Liver (tissue), 9 donors: ENCODE measurements around the gene UBALD2. TPM values are rescaled to one million over a fixed set of nuclear protein-coding genes. Genes with fewer than 3 reads are reported as not detected.

Experiments used
- DNase-seq: peaks from one replicate; pipeline ENCODE4 v3.0.0-alpha.2; 2017; ENCODE audit warnings: low spot score
- H3K27ac ChIP-seq, 2 donors: one replicate each; pipeline ENCODE4 v1.7.0; 2013; ENCODE audit warnings: inconsistent platforms in 2 of 2, low read length in 2 of 2, control low read depth in 1 of 2, low read depth in 1 of 2, mild to moderate bottlenecking in 1 of 2
- H3K27me3 ChIP-seq, 4 donors: one replicate each; pipeline versions ENCODE4 v1.6.1 to v1.7.0; 2013; ENCODE audit warnings: low read length in 3 of 4, inconsistent platforms in 1 of 4, mild to moderate bottlenecking in 1 of 4, moderate library complexity in 1 of 4; ENCODE audit not compliant: control insufficient read depth in 4 of 4, insufficient read depth in 4 of 4
- H3K36me3 ChIP-seq, 4 donors: one replicate each; pipeline versions ENCODE4 v1.6.1 to v1.7.0; 2013; ENCODE audit warnings: low read length in 3 of 4, mild to moderate bottlenecking in 3 of 4, low read depth in 1 of 4, moderate library complexity in 1 of 4; ENCODE audit not compliant: control insufficient read depth in 4 of 4, insufficient read depth in 3 of 4
- H3K4me1 ChIP-seq, 4 donors: one replicate each; pipeline versions ENCODE4 v1.6.1 to v1.7.0; 2013; ENCODE audit warnings: low read length in 3 of 4, mild to moderate bottlenecking in 3 of 4, moderate library complexity in 1 of 4; ENCODE audit not compliant: control insufficient read depth in 4 of 4, insufficient read depth in 4 of 4
- H3K4me3 ChIP-seq, 3 donors: one replicate each; pipeline versions ENCODE4 v1.6.1 to v1.7.0; 2013; ENCODE audit warnings: low read length in 3 of 3, control low read depth in 1 of 3, low read depth in 1 of 3, mild to moderate bottlenecking in 1 of 3
- H3K9ac ChIP-seq, 2 donors: one replicate each; pipeline ENCODE4 v1.7.0; 2013; ENCODE audit warnings: low read length in 2 of 2, mild to moderate bottlenecking in 2 of 2, moderate library complexity in 2 of 2, control low read depth in 1 of 2, low read depth in 1 of 2
- H3K9me3 ChIP-seq, 4 donors: one replicate each; pipeline versions ENCODE4 v1.6.1 to v1.7.0; 2013; ENCODE audit warnings: low read length in 3 of 4; ENCODE audit not compliant: control insufficient read depth in 4 of 4
- ATF3 ChIP-seq: IDR thresholded peaks from 2 replicates; pipeline ENCODE4 v1.6.1; 2016; ENCODE audit warnings: antibody characterized with exemption
- EGR1 ChIP-seq, 2 donors: IDR thresholded peaks; 2 replicates each; pipeline ENCODE4 v1.6.1; 2016 to 2018; ENCODE audit warnings: antibody characterized with exemption in 2 of 2, low read depth in 2 of 2
- FOXA1 ChIP-seq: IDR thresholded peaks from 2 replicates; pipeline ENCODE4 v1.6.1; 2016; ENCODE audit warnings: antibody characterized with exemption
- FOXA2 ChIP-seq: IDR thresholded peaks from 2 replicates; pipeline ENCODE4 v1.6.1; 2016; ENCODE audit warnings: antibody characterized with exemption
- GABPA ChIP-seq, 2 donors: IDR thresholded peaks in 1 of 2; conservative IDR thresholded peaks in 1 of 2; 2 replicates each; pipeline ENCODE4 v1.6.1; 2016; ENCODE audit warnings: antibody characterized with exemption in 2 of 2, mild to moderate bottlenecking in 1 of 2, moderate library complexity in 1 of 2
- HNF4A ChIP-seq, 2 donors: conservative IDR thresholded peaks; 2 replicates each; pipeline ENCODE4 v1.6.1; 2016; ENCODE audit warnings: antibody characterized with exemption in 2 of 2, mild to moderate bottlenecking in 2 of 2
- HNF4G ChIP-seq: IDR thresholded peaks from 2 replicates; pipeline ENCODE4 v1.6.1; 2016; ENCODE audit warnings: antibody characterized with exemption
- JUND ChIP-seq, 2 donors: IDR thresholded peaks; 2 replicates each; pipeline ENCODE4 v1.6.1; 2016; ENCODE audit warnings: antibody characterized with exemption in 2 of 2
- NR2F2 ChIP-seq: IDR thresholded peaks from 2 replicates; pipeline ENCODE4 v1.6.1; 2016; ENCODE audit warnings: antibody characterized with exemption
- RAD21 ChIP-seq, 2 donors: IDR thresholded peaks; 2 replicates each; pipeline ENCODE4 v1.6.1; 2016; ENCODE audit warnings: antibody characterized with exemption in 2 of 2, mild to moderate bottlenecking in 2 of 2
- RXRA ChIP-seq, 2 donors: IDR thresholded peaks; 2 replicates each; pipeline ENCODE4 v1.6.1; 2017 to 2018; ENCODE audit warnings: antibody characterized with exemption in 2 of 2, mild to moderate bottlenecking in 1 of 2
- SP1 ChIP-seq: IDR thresholded peaks from 2 replicates; pipeline ENCODE4 v1.6.1; 2018; ENCODE audit warnings: antibody characterized with exemption, mild to moderate bottlenecking
- TAF1 ChIP-seq: conservative IDR thresholded peaks from 2 replicates; pipeline ENCODE4 v1.6.1; 2016; ENCODE audit warnings: antibody characterized with exemption, mild to moderate bottlenecking
- YY1 ChIP-seq: IDR thresholded peaks from 2 replicates; pipeline ENCODE4 v1.6.1; 2016; ENCODE audit warnings: antibody characterized with exemption, mild to moderate bottlenecking
- WGBS: extraction: QIAGEN DNeasy Blood & Tissue Kit; methylation state at CpG from one replicate; pipeline ENCODE4 v1.1.7; 2013; 5-methylcytosine and 5-hydroxymethylcytosine counted together
- polyA plus RNA-seq, 2 donors: library from polyadenylated mRNA; stranded (reverse) in 1 of 2; unstranded in 1 of 2; fragments of 200-250 nt in 1 of 2; fragments of >200 nt in 1 of 2; fragmentation: Nextera tagmentation in 1 of 2; extraction: Ambion mirVana in 1 of 2; gene quantifications; one replicate each; pipeline versions ENCODE4 v1.2.1 to v1.2.3, GENCODE V29; 2013 to 2015
- total RNA-seq, 2 donors: library from RNA; depleted of rRNA; stranded (reverse); fragments of >200 nt; gene quantifications; one replicate each; pipeline ENCODE4 v1.2.3, GENCODE V29; 2014
- TF ChIP-seq, protein P1 (sequence below): IDR thresholded peaks from 2 replicates; pipeline ENCODE4 v1.6.1; 2016; ENCODE audit warnings: antibody characterized with exemption
- TF ChIP-seq, protein P2 (sequence below): IDR thresholded peaks from 2 replicates; pipeline ENCODE4 v1.6.1; 2016; ENCODE audit warnings: antibody characterized with exemption
- TF ChIP-seq, protein P3 (sequence below): fragments of 150-350 bp; IDR thresholded peaks from 2 replicates; pipeline ENCODE4 v1.5.1; 2017; ENCODE audit warnings: improper control_type of control experiment, low read depth, low read length; ENCODE audit not compliant: missing input control
- TF ChIP-seq, protein P4 (sequence below): IDR thresholded peaks from 2 replicates; pipeline ENCODE4 v1.6.1; 2016; ENCODE audit warnings: antibody characterized with exemption, mild to moderate bottlenecking
- donor health status: healthy.
- donor health status: healthy.
- donor health status: healthy.
- donor health status: healthy.
- donor health status: healthy.

UBALD2 gene
- total and polyA plus RNA-seq, 4 donors = 1.4 to 6.5 (median 3.6) TPM

DNA sequence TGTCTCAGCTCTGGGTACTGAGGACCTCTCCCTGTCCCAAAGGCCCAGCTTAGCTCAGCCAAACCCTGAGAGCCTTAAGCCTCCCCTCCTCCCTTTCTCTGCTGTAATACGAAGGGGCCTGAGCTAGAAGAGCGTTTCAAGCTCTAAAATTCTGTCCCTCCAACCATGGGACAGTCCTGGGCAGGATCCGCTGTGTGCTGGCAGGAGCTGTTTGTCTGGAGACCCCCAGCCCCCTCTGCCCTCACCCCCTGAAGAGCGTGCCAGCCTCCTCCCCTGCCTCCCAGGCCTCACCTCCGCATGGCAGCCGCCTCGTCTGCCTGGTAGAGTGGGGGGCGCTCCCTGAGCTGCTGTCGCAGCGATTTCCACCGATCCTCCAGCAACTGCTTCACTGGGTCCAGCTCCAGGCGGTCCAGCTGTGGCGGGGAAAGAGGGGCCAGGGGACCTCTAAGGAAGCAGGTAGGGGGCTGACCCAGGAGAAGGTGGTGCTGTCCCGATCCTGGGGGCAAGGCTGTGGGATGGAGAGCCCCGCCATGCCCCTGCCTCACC is 14.7 kb downstream of the UBALD2 start:
- peaks cover 0 to 1% (median 0%) of the 10 kb centered on the region in 4 donors for H3K36me3 ChIP-seq
- TF ChIP-seq, protein P1, sequence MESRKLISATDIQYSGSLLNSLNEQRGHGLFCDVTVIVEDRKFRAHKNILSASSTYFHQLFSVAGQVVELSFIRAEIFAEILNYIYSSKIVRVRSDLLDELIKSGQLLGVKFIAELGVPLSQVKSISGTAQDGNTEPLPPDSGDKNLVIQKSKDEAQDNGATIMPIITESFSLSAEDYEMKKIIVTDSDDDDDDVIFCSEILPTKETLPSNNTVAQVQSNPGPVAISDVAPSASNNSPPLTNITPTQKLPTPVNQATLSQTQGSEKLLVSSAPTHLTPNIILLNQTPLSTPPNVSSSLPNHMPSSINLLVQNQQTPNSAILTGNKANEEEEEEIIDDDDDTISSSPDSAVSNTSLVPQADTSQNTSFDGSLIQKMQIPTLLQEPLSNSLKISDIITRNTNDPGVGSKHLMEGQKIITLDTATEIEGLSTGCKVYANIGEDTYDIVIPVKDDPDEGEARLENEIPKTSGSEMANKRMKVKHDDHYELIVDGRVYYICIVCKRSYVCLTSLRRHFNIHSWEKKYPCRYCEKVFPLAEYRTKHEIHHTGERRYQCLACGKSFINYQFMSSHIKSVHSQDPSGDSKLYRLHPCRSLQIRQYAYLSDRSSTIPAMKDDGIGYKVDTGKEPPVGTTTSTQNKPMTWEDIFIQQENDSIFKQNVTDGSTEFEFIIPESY = no peak
- TF ChIP-seq YY1 (no peak), HNF4G (no peak), RAD21 (IDR thresholded peaks at IDR 0.05) (no peak), JUND (IDR thresholded peaks at IDR 0.05) (no peak), NR2F2 (no peak), RXRA (IDR thresholded peaks at IDR 0.05) (no peak), HNF4A (conservative IDR thresholded peaks at IDR 0.05) (no peak), EGR1 (IDR thresholded peaks at IDR 0.05; ENCODE audit: low read depth in 2 of 2) (no peak), ATF3 (no peak), SP1 (no peak), GABPA (IDR thresholded peaks at IDR 0.05 in 1 of 2, conservative IDR thresholded peaks at IDR 0.05 in 1 of 2) (no peak), FOXA1 (no peak), FOXA2 (no peak), TAF1 (no peak)
- TF ChIP-seq, protein P2, sequence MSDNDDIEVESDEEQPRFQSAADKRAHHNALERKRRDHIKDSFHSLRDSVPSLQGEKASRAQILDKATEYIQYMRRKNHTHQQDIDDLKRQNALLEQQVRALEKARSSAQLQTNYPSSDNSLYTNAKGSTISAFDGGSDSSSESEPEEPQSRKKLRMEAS = no peak
- TF ChIP-seq, protein P3, sequence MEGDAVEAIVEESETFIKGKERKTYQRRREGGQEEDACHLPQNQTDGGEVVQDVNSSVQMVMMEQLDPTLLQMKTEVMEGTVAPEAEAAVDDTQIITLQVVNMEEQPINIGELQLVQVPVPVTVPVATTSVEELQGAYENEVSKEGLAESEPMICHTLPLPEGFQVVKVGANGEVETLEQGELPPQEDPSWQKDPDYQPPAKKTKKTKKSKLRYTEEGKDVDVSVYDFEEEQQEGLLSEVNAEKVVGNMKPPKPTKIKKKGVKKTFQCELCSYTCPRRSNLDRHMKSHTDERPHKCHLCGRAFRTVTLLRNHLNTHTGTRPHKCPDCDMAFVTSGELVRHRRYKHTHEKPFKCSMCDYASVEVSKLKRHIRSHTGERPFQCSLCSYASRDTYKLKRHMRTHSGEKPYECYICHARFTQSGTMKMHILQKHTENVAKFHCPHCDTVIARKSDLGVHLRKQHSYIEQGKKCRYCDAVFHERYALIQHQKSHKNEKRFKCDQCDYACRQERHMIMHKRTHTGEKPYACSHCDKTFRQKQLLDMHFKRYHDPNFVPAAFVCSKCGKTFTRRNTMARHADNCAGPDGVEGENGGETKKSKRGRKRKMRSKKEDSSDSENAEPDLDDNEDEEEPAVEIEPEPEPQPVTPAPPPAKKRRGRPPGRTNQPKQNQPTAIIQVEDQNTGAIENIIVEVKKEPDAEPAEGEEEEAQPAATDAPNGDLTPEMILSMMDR = no peak
- TF ChIP-seq, protein P4, sequence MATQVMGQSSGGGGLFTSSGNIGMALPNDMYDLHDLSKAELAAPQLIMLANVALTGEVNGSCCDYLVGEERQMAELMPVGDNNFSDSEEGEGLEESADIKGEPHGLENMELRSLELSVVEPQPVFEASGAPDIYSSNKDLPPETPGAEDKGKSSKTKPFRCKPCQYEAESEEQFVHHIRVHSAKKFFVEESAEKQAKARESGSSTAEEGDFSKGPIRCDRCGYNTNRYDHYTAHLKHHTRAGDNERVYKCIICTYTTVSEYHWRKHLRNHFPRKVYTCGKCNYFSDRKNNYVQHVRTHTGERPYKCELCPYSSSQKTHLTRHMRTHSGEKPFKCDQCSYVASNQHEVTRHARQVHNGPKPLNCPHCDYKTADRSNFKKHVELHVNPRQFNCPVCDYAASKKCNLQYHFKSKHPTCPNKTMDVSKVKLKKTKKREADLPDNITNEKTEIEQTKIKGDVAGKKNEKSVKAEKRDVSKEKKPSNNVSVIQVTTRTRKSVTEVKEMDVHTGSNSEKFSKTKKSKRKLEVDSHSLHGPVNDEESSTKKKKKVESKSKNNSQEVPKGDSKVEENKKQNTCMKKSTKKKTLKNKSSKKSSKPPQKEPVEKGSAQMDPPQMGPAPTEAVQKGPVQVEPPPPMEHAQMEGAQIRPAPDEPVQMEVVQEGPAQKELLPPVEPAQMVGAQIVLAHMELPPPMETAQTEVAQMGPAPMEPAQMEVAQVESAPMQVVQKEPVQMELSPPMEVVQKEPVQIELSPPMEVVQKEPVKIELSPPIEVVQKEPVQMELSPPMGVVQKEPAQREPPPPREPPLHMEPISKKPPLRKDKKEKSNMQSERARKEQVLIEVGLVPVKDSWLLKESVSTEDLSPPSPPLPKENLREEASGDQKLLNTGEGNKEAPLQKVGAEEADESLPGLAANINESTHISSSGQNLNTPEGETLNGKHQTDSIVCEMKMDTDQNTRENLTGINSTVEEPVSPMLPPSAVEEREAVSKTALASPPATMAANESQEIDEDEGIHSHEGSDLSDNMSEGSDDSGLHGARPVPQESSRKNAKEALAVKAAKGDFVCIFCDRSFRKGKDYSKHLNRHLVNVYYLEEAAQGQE = no peak
- no peak for DNase-seq

More for the DNA sequence above, 14.7 kb downstream of the UBALD2 start:
- Histone ChIP-seq H3K27me3 (no peaks in the 10 kb centered on the region), H3K9me3 (no peaks in the 10 kb centered on the region), H3K9ac (no peak overlapping the region), H3K4me3 (no peak overlapping the region), H3K4me1 (peaks cover 0 to 33% (median 14%) of the 10 kb centered on the region in 4 donors), H3K27ac (no peak overlapping the region)
- WGBS = 87% methylated on average over 15 of the region's 15 CpGs
